K562 (cell line): ENCODE measurements around the gene CPLX3. TPM values are rescaled to one million over a fixed set of nuclear protein-coding genes. Genes with fewer than 3 reads are reported as not detected.

Experiments used
- ATAC-seq: fragments of 200-7000 bp; cut with Tn5 transposase; 3 replicates; pipeline ENCODE4 v1.9.1; 2020; ENCODE audit warnings: moderate library complexity
- BruUV-seq: library from RNA; stranded (reverse); fragments of 400-500 nt; replicated peaks from 2 replicates; lab custom pipeline; 2021; lab: Mats Ljungman, UMichigan
- CTCF ChIA-PET: fragments of 300-600 bp; formaldehyde crosslinking; extraction: SDS; loops from one replicate; lab custom pipeline; 2021; ENCODE audit warnings: low intra/inter-chr PET ratio; lab: Yijun Ruan, JAX
- POLR2A ChIA-PET: fragments of 300-600, 350-650 bp; sonication (Branson Sonifier 250); formaldehyde crosslinking; extraction: SDS; loops from one replicate; lab custom pipeline; 2021; ENCODE audit warnings: antibody characterized with exemption, inconsistent platforms; lab: Yijun Ruan, JAX
- DNase-seq, 4 experiments: peaks; one replicate each; pipeline versions ENCODE4 v3.0.0 to v3.0.0-alpha.2; 2011 to 2018; ENCODE audit warnings: low spot score in 3 of 4, mixed read lengths in 3 of 4; ENCODE audit errors: extremely low read depth in 1 of 4
- FAIRE-seq: peaks from 2 replicates; lab custom pipeline; 2011; peaks lifted over from hg19 to GRCh38; lab: Jason Lieb, UNC
- H2AFZ ChIP-seq: 2 replicates; pipeline ENCODE4 v1.6.0; 2011; ENCODE audit warnings: low read depth, low read length, control low read depth, inconsistent platforms
- H3K27ac ChIP-seq: fragments of 200-600 bp; 3 replicates; pipeline ENCODE4 v1.8.0; 2011; ENCODE audit warnings: low read depth, mild to moderate bottlenecking, control low read depth, inconsistent platforms, low read length, moderate library complexity, mixed read lengths; ENCODE audit errors: extremely low read depth
- H3K27me3 ChIP-seq, 2 experiments: fragments of 300-600 bp in 1 of 2; 2 replicates in 1 of 2; 3 replicates in 1 of 2; pipeline versions ENCODE4 v1.6.0 to v1.8.0; 2011; ENCODE audit warnings: inconsistent platforms in 2 of 2, low read length in 2 of 2, mild to moderate bottlenecking in 1 of 2, mixed read lengths in 1 of 2, moderate library complexity in 1 of 2; ENCODE audit not compliant: control insufficient read depth in 2 of 2, insufficient read depth in 2 of 2
- H3K36me3 ChIP-seq: fragments of 300-600 bp; 3 replicates; pipeline ENCODE4 v1.8.0; 2011; ENCODE audit warnings: mild to moderate bottlenecking, low read length, inconsistent platforms; ENCODE audit not compliant: control insufficient read depth, insufficient read depth
- H3K4me1 ChIP-seq, 2 experiments: fragments of 200-600 bp in 1 of 2; replicated peaks in 1 of 2; 2 replicates in 1 of 2; 3 replicates in 1 of 2; pipeline versions ENCODE4 v1.5.1 to v1.8.0; 2011; ENCODE audit warnings: inconsistent platforms in 2 of 2, low read length in 2 of 2, mild to moderate bottlenecking in 1 of 2, mixed read lengths in 1 of 2, moderate library complexity in 1 of 2; ENCODE audit not compliant: control insufficient read depth in 2 of 2, insufficient read depth in 2 of 2
- H3K4me2 ChIP-seq: 2 replicates; pipeline ENCODE4 v1.6.1; 2011; ENCODE audit warnings: low read length, control low read depth, inconsistent platforms, mixed read lengths; ENCODE audit not compliant: insufficient read depth
- H3K4me3 ChIP-seq: fragments of 200-600 bp; sonication (generic), shearing (Covaris generic); 2 replicates; pipeline ENCODE4 v1.5.1; 2016; ENCODE audit warnings: control low read depth, inconsistent platforms
- H3K79me2 ChIP-seq: fragments of 200-600 bp; 3 replicates; pipeline ENCODE4 v1.8.0; 2011; ENCODE audit warnings: low read length, inconsistent platforms; ENCODE audit not compliant: control insufficient read depth, insufficient read depth
- H3K9ac ChIP-seq, 2 experiments: 2 replicates each; pipeline versions ENCODE4 v1.6.0 to v1.6.1; 2011; ENCODE audit warnings: low read depth in 2 of 2, low read length in 2 of 2, control low read depth in 1 of 2, inconsistent platforms in 1 of 2, mild to moderate bottlenecking in 1 of 2, mixed read lengths in 1 of 2; ENCODE audit not compliant: insufficient read depth in 1 of 2
- H3K9me1 ChIP-seq: one replicate; pipeline ENCODE4 v1.6.0; 2011; ENCODE audit warnings: inconsistent platforms, mild to moderate bottlenecking, low read length, moderate library complexity; ENCODE audit not compliant: control insufficient read depth, insufficient read depth
- H3K9me3 ChIP-seq: replicated peaks from 2 replicates; pipeline ENCODE4 v1.5.1; 2011; ENCODE audit warnings: low read depth, low read length, inconsistent platforms; ENCODE audit not compliant: control insufficient read depth, insufficient read depth
- H4K20me1 ChIP-seq: replicated peaks from 2 replicates; pipeline ENCODE4 v1.6.1; 2011; ENCODE audit warnings: low read length, inconsistent platforms, mixed read lengths; ENCODE audit not compliant: control insufficient read depth, insufficient read depth
- NFE2 ChIP-seq: IDR thresholded peaks from 2 replicates; pipeline ENCODE4 v1.6.1; 2014; ENCODE audit warnings: antibody characterized with exemption, low read depth
- NUFIP1 ChIP-seq: fragments of 450-650 bp; IDR thresholded peaks from 2 replicates; pipeline ENCODE4 v1.6.1; 2018; ENCODE audit not compliant: partially characterized antibody
- RBM14 ChIP-seq: fragments of 200-400 bp; formaldehyde crosslinking; IDR thresholded peaks from 2 replicates; pipeline ENCODE4 v1.6.1; 2018; ENCODE audit warnings: low read depth, mild to moderate bottlenecking, low read length, moderate library complexity, borderline replicate concordance; ENCODE audit not compliant: insufficient read depth
- SMARCA5 ChIP-seq: fragments of 450-650 bp; IDR thresholded peaks from 2 replicates; pipeline ENCODE4 v1.6.1; 2016
- ZFP1 ChIP-seq: fragments of 450-650 bp; formaldehyde crosslinking; IDR thresholded peaks from 2 replicates; pipeline ENCODE4 v1.4.0; 2020; ENCODE audit warnings: mild to moderate bottlenecking, mixed read lengths
- ZNF133 ChIP-seq: fragments of 250-450 bp; sonication (Bioruptor Pico); IDR thresholded peaks from 2 replicates; pipeline ENCODE4 v1.4.0; 2020; ENCODE audit warnings: mild to moderate bottlenecking
- ZNF77 ChIP-seq: fragments of 250-450 bp; sonication (Bioruptor Pico); IDR thresholded peaks from 2 replicates; pipeline ENCODE4 v1.5.0; 2020
- WGBS: fragments of 100-300 bp; shearing (Covaris generic); methylation state at CpG from one replicate; pipeline ENCODE4 v1.1.6; 2016; ENCODE audit warnings: low coverage, mixed read lengths; ENCODE audit not compliant: insufficient coverage; ENCODE audit errors: missing lambda C conversion rate; 5-methylcytosine and 5-hydroxymethylcytosine counted together
- in situ Hi-C: fragments of 300-500 bp; cut with MboI; formaldehyde crosslinking; loops from 4 replicates; pipeline ENCODE4 v1.15.0; 2018; ENCODE audit warnings: inconsistent platforms, mixed read lengths
- intact Hi-C: fragments of 100-400 bp; cut with micrococcal nuclease; formaldehyde crosslinking; loops from 2 replicates; pipeline ENCODE4 v1.14.2; 2022
- polyA plus RNA-seq, 8 experiments: library from polyadenylated mRNA; depleted of rRNA in 4 of 8; stranded (reverse) in 5 of 8; unstranded in 3 of 8; fragments of >200 nt; fragmentation: Nextera tagmentation in 2 of 8; fragmentation: Illumina TruSeq in 1 of 8; extraction: Ambion mirVana in 2 of 8; extraction: Trizol in 1 of 8; gene quantifications; 2 replicates each; pipeline versions ENCODE4 v1.2.1 to v1.2.3, GENCODE V29; 2011 to 2014; ENCODE audit warnings: inconsistent platforms in 1 of 8, missing spikeins in 1 of 8
- total RNA-seq, 7 experiments: library from RNA; depleted of rRNA in 6 of 7; stranded (reverse); fragments of >200 nt in 6 of 7; fragmentation: Illumina TruSeq in 2 of 7; extraction: Trizol in 2 of 7; gene quantifications; 2 replicates each; pipeline versions ENCODE4 v1.2.1 to v1.2.3, GENCODE V29; 2011 to 2021; ENCODE audit warnings: low replicate concordance in 1 of 7
- TF ChIP-seq, protein P1 (sequence below): sonication (generic); formaldehyde crosslinking; IDR thresholded peaks from 2 replicates; pipeline ENCODE4 v1.8.1; 2022; ENCODE audit warnings: missing genetic modification reagents

Gene CPLX3
- total and polyA plus RNA-seq, 9 of the 15 experiments (the other 6 are each of a cell fraction or from before 2014, with no cell fraction given): not detected

DNA sequence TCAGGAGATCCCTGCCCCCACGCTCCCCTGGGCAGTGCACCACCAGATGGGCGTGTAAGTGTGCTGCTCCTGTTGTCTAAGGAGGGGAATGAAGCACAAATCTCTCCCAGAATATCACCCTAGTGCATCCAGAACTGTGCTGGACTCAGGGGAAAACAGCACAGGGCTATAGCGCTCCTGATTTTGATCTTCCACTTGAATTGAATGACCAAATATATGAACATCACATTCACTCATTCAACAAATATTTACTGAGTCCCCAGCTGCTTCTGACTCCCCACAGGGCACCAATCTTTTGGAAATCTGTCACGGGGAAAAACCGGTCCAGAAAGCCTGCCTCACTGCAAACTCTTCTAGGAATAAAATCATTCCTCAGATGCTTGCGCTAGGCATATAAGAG, 2.4 kb downstream of the CPLX3 start:
- Histone ChIP-seq H3K27me3 (peaks cover 21 to 56% of the 10 kb centered on the region in 2 experiments), H3K79me2 (no peaks in the 10 kb centered on the region), H3K9ac (no peak overlapping the region), H3K27ac (no peak overlapping the region), H3K4me1 (peaks cover 0 to 17% of the 10 kb centered on the region in 2 experiments; a peak in 2 of 5 replicates), H3K9me1 (no peaks in the 10 kb centered on the region), H3K4me3 (no peak overlapping the region)
- DNase-seq: no peak
- no peak for ATAC-seq
- no TSS peak for BruUV-seq
- intact Hi-C loops: no loop called here
- in situ Hi-C loops: no loop called here
- ChIA-PET POLR2A (no interaction called here), CTCF (interaction anchor here (0.6 kb wide), 1 partner anchor 14 kb away, joined by 3 read pairs; the partner anchor contains the start of gene ULK3)
- 3% methylated on average over 6 of the region's 6 CpGs for WGBS
- TF ChIP-seq ZNF133: no peak
- TF ChIP-seq, all 486 proteins: peak for 0
- Histone ChIP-seq H3K36me3 (no peaks in the 10 kb centered on the region), H4K20me1 (peaks cover 13% of the 10 kb centered on the region; the same call in 1 of the 2 replicates), H3K4me2 (no peak overlapping the region), H3K9me3 (no peaks in the 10 kb centered on the region), H2AFZ (no peak overlapping the region)
- FAIRE-seq: no peak

DNA sequence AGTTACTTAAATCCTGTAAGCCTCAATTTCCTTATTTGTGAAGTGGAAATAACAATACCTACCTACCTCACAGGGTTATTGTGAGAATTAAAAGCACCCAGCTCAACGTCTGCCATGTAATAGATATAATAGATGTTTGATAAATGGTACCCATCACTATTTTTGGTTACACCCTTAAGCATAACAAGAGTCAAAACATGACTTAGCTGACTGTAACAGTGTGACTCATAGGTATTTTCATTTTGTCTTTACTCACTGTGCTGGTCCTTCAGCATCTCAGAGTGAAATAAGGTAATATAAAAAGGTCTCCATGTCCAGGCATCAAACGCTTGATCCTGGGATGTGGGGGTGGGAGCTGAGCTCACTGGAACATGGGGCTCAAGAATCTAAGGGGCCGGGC, 3.1 kb downstream of the CPLX3 start:
- H3K27ac ChIP-seq: no peak overlapping the region
- H4K20me1 ChIP-seq: peaks cover 13% of the 10 kb centered on the region; the same call in 1 of the 2 replicates
- no TSS peak for BruUV-seq
- no peak for DNase-seq
- H3K4me3 ChIP-seq: no peak overlapping the region
- 1% methylated on average over 3 of the region's 3 CpGs for whole genome bisulfite sequencing
- H3K9me1 ChIP-seq: no peaks in the 10 kb centered on the region
- no peaks in the 10 kb centered on the region for H3K9me3 ChIP-seq
- no peak for FAIRE-seq
- intact Hi-C loops: no loop called here
- H3K27me3 ChIP-seq: peaks cover 20 to 50% of the 10 kb centered on the region in 2 experiments
- TF ChIP-seq SMARCA5 (no peak), NUFIP1 (no peak), ZFP1 (CRISPR knock-in tag) (no peak), ZNF77 (CRISPR knock-in tag) (no peak), NFE2 (no peak), RBM14 (no peak)
- TF ChIP-seq, protein P1, sequence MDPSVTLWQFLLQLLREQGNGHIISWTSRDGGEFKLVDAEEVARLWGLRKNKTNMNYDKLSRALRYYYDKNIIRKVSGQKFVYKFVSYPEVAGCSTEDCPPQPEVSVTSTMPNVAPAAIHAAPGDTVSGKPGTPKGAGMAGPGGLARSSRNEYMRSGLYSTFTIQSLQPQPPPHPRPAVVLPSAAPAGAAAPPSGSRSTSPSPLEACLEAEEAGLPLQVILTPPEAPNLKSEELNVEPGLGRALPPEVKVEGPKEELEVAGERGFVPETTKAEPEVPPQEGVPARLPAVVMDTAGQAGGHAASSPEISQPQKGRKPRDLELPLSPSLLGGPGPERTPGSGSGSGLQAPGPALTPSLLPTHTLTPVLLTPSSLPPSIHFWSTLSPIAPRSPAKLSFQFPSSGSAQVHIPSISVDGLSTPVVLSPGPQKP (CRISPR knock-in tag): no peak
- TF ChIP-seq, all 486 proteins: peak for 0
- Histone ChIP-seq H3K4me2 (no peak overlapping the region), H3K79me2 (no peaks in the 10 kb centered on the region), H3K9ac (no peak overlapping the region), H2AFZ (no peak overlapping the region), H3K4me1 (peaks cover 0 to 17% of the 10 kb centered on the region in 2 experiments; a peak in 2 of 5 replicates), H3K36me3 (no peaks in the 10 kb centered on the region)
- ChIA-PET CTCF (interaction anchor here (0.6 kb wide), 1 partner anchor 14 kb away, joined by 3 read pairs; the partner anchor contains the start of gene ULK3), POLR2A (interaction anchor here (0.9 kb wide), 1 partner anchor 14 kb away, joined by 4 read pairs; no protein-coding TSS in a partner anchor)
- in situ Hi-C loops: no loop called here
- no peak for ATAC-seq
